ENCODE data around the gene HDAC7. TPM values are rescaled to one million over a fixed set of nuclear protein-coding genes. Genes with fewer than 3 reads are reported as not detected.

HDAC7 gene
- total RNA-seq, 2 experiments from 2014 or later = 257 to 280 TPM

GRCh38 chr12:47769234-47770085 lies 50.2 kb downstream of the HDAC7 start:
- H3K27me3 Mint-ChIP-seq = no peaks in the 10 kb centered on the region
- no peaks in the 10 kb centered on the region for H3K9me3 Mint-ChIP-seq
- CTCF ChIA-PET = interaction anchor here (0.6 to 18.6 kb wide), 15 partner anchors 8 to 117 kb away, joined by 3 to 837 read pairs (median 5); partner anchors contain the start of gene RAPGEF3
- no peaks in the 10 kb centered on the region for H3K36me3 Mint-ChIP-seq
- no peak overlapping the region for H3K4me3 Mint-ChIP-seq
- H3K4me1 Mint-ChIP-seq (ENCODE audit: low read depth) = peaks cover 8% of the 10 kb centered on the region
- no peak overlapping the region for H3K27ac Mint-ChIP-seq
- no peak for DNase-seq
- POLR2A ChIA-PET = interaction anchor here (0.9 kb wide), 1 partner anchor 36 kb away, joined by 3 read pairs; no protein-coding TSS in a partner anchor
- intact Hi-C loops (cut with micrococcal nuclease) = no loop called here

GRCh38 chr12:47768323-47768811 lies 51.3 kb downstream of the HDAC7 start:
- Mint-ChIP-seq H3K27me3 (no peaks in the 10 kb centered on the region), H3K4me3 (no peak overlapping the region), H3K27ac (no peak overlapping the region), H3K4me1 (ENCODE audit: low read depth) (peaks cover 2% of the 10 kb centered on the region), H3K36me3 (no peaks in the 10 kb centered on the region), H3K9me3 (no peaks in the 10 kb centered on the region)
- intact Hi-C loops (cut with micrococcal nuclease) = no loop called here
- no peak for DNase-seq
- POLR2A ChIA-PET = interaction anchor here (0.8 to 3.6 kb wide), 3 partner anchors 13 to 27 kb away, joined by 3 to 19 read pairs (median 9); no protein-coding TSS in a partner anchor
- CTCF ChIA-PET = interaction anchor here (0.6 to 18.6 kb wide), 21 partner anchors 8 to 1582 kb away, joined by 3 to 837 read pairs (median 8); partner anchors contain the start of genes ENDOU and RAPGEF3

- no peaks in the 10 kb centered on the region for H3K36me3 Mint-ChIP-seq
- intact Hi-C loops (cut with micrococcal nuclease) = loop anchor here (1.0 kb wide), 2 partner anchors 23 to 52 kb away; no protein-coding TSS in a partner anchor
- ChIA-PET CTCF (interaction anchor here (0.7 to 18.6 kb wide), 34 partner anchors 9 to 139 kb away, joined by 3 to 837 read pairs (median 7); partner anchors contain the start of genes ENDOU, RAPGEF3 and RPAP3), POLR2A (interaction anchor here (0.6 to 3.6 kb wide), 10 partner anchors 10 to 70 kb away, joined by 3 to 19 read pairs (median 3); no protein-coding TSS in a partner anchor)
- no peaks in the 10 kb centered on the region for H3K4me1 Mint-ChIP-seq (ENCODE audit: low read depth)
- peak; percentile 86 for DNase-seq
- H3K27ac Mint-ChIP-seq = no peak overlapping the region
- H3K4me3 Mint-ChIP-seq = no peak overlapping the region
- no peaks in the 10 kb centered on the region for H3K27me3 Mint-ChIP-seq
- H3K9me3 Mint-ChIP-seq = no peaks in the 10 kb centered on the region
Measured at GRCh38 chr12:47767216-47767724, 52.4 kb downstream of the HDAC7 start.

GRCh38 chr12:47766502-47767215 lies 53.0 kb downstream of the HDAC7 start:
- H3K36me3 Mint-ChIP-seq = no peaks in the 10 kb centered on the region
- no peak overlapping the region for H3K4me3 Mint-ChIP-seq
- DNase-seq = no peak
- ChIA-PET POLR2A (interaction anchor here (0.6 to 3.6 kb wide), 10 partner anchors 9 to 71 kb away, joined by 3 to 19 read pairs (median 3); no protein-coding TSS in a partner anchor), CTCF (interaction anchor here (0.9 to 18.6 kb wide), 33 partner anchors 10 to 139 kb away, joined by 3 to 837 read pairs (median 7); partner anchors contain the start of genes ENDOU, RAPGEF3 and RPAP3)
- intact Hi-C loops (cut with micrococcal nuclease) = loop anchor here (1.0 kb wide), 2 partner anchors 22 to 51 kb away; no protein-coding TSS in a partner anchor
- no peaks in the 10 kb centered on the region for H3K27me3 Mint-ChIP-seq
- no peaks in the 10 kb centered on the region for H3K4me1 Mint-ChIP-seq (ENCODE audit: low read depth)
- H3K9me3 Mint-ChIP-seq = no peaks in the 10 kb centered on the region
- H3K27ac Mint-ChIP-seq = no peak overlapping the region

- H3K9me3 Mint-ChIP-seq = no peaks in the 10 kb centered on the region
- POLR2A ChIA-PET = interaction anchor here (0.9 kb wide), 1 partner anchor 14 kb away, joined by 3 read pairs; no protein-coding TSS in a partner anchor
- intact Hi-C loops (cut with micrococcal nuclease) = no loop called here
- no peak overlapping the region for H3K4me3 Mint-ChIP-seq
- no peaks in the 10 kb centered on the region for H3K27me3 Mint-ChIP-seq
- H3K36me3 Mint-ChIP-seq = no peaks in the 10 kb centered on the region
- CTCF ChIA-PET = interaction anchor here (1.1 to 14.4 kb wide), 4 partner anchors 16 to 75 kb away, joined by 3 to 361 read pairs (median 8); no protein-coding TSS in a partner anchor
- peaks cover 6% of the 10 kb centered on the region for H3K4me1 Mint-ChIP-seq (ENCODE audit: low read depth)
- no peak overlapping the region for H3K27ac Mint-ChIP-seq
- no peak for DNase-seq
Measured at GRCh38 chr12:47763481-47764346, 56.0 kb downstream of the HDAC7 start.

- Mint-ChIP-seq H3K27ac (no peak overlapping the region), H3K4me3 (no peak overlapping the region), H3K4me1 (ENCODE audit: low read depth) (peaks cover 11% of the 10 kb centered on the region), H3K9me3 (no peaks in the 10 kb centered on the region), H3K36me3 (no peaks in the 10 kb centered on the region), H3K27me3 (no peaks in the 10 kb centered on the region)
- no peak for DNase-seq
- CTCF ChIA-PET = interaction anchor here (1.1 to 14.4 kb wide), 4 partner anchors 16 to 76 kb away, joined by 3 to 361 read pairs (median 8); no protein-coding TSS in a partner anchor
- POLR2A ChIA-PET = interaction anchor here (0.9 kb wide), 1 partner anchor 14 kb away, joined by 3 read pairs; no protein-coding TSS in a partner anchor
- intact Hi-C loops (cut with micrococcal nuclease) = no loop called here
Measured at GRCh38 chr12:47762850-47763465, 56.7 kb downstream of the HDAC7 start.

- Mint-ChIP-seq H3K27me3 (no peaks in the 10 kb centered on the region), H3K27ac (no peak within 1 kb of the TSS), H3K4me1 (ENCODE audit: low read depth) (peaks cover 46% of the 10 kb centered on the region), H3K9me3 (no peaks in the 10 kb centered on the region), H3K4me3 (peak within 1 kb of the TSS; percentile 68), H3K36me3 (no peaks in the 10 kb centered on the region)
- CTCF ChIA-PET = interaction anchor here (0.9 to 14.4 kb wide), 13 partner anchors 9 to 127 kb away, joined by 3 to 361 read pairs (median 6); partner anchors contain the start of genes RPAP3 and SLC48A1
- POLR2A ChIA-PET = interaction anchor here (1.0 to 1.1 kb wide), 2 partner anchors 18 to 74 kb away, joined by 3 to 4 read pairs; no protein-coding TSS in a partner anchor
- DNase-seq = peak; percentile 86
- intact Hi-C loops (cut with micrococcal nuclease) = loop anchor here (5.0 kb wide), 1 partner anchor 78 kb away; no protein-coding TSS in a partner anchor
Measured at GRCh38 chr12:47758834-47759690, 60.6 kb downstream of the HDAC7 start, which contains the start of gene RAPGEF3. Gene RAPGEF3, minus strand, starts transcription at chr12:47758880. Its CDS starts 324 bp downstream, at chr12:47758556.

- intact Hi-C loops (cut with micrococcal nuclease) = loop anchor here (5.0 kb wide), 1 partner anchor 79 kb away; no protein-coding TSS in a partner anchor
- no peaks in the 10 kb centered on the region for H3K36me3 Mint-ChIP-seq
- CTCF ChIA-PET = interaction anchor here (0.9 to 14.4 kb wide), 11 partner anchors 10 to 128 kb away, joined by 3 to 361 read pairs (median 12); partner anchors contain the start of gene SLC48A1
- POLR2A ChIA-PET = interaction anchor here (1.0 to 1.2 kb wide), 3 partner anchors 17 to 82 kb away, joined by 3 to 7 read pairs (median 4); no protein-coding TSS in a partner anchor
- H3K27me3 Mint-ChIP-seq = no peaks in the 10 kb centered on the region
- H3K4me1 Mint-ChIP-seq (ENCODE audit: low read depth) = peaks cover 48% of the 10 kb centered on the region
- no peak for DNase-seq
- no peak overlapping the region for H3K4me3 Mint-ChIP-seq
- H3K9me3 Mint-ChIP-seq = no peaks in the 10 kb centered on the region
- no peak overlapping the region for H3K27ac Mint-ChIP-seq
Measured at GRCh38 chr12:47758584-47758833, 61.2 kb downstream of the HDAC7 start.

- Mint-ChIP-seq H3K4me1 (ENCODE audit: low read depth) (peaks cover 48% of the 10 kb centered on the region), H3K4me3 (no peak overlapping the region), H3K36me3 (no peaks in the 10 kb centered on the region), H3K27me3 (no peaks in the 10 kb centered on the region), H3K9me3 (no peaks in the 10 kb centered on the region), H3K27ac (no peak overlapping the region)
- POLR2A ChIA-PET = interaction anchor here (1.0 to 1.2 kb wide), 3 partner anchors 9 to 83 kb away, joined by 4 to 7 read pairs (median 5); no protein-coding TSS in a partner anchor
- CTCF ChIA-PET = interaction anchor here (0.9 to 14.4 kb wide), 11 partner anchors 10 to 128 kb away, joined by 3 to 361 read pairs (median 12); partner anchors contain the start of gene SLC48A1
- intact Hi-C loops (cut with micrococcal nuclease) = loop anchor here (5.0 kb wide), 1 partner anchor 79 kb away; no protein-coding TSS in a partner anchor
- DNase-seq = no peak
Measured at GRCh38 chr12:47757840-47758583, 61.7 kb downstream of the HDAC7 start.
